RCC 7860 (cell line): ENCODE measurements around the gene INPP5A.

Experiments
- DNase-seq: peaks from one replicate; pipeline ENCODE4 v3.0.0-alpha.2; 2015; ENCODE audit warnings: low spot score
- FAIRE-seq: peaks from 2 replicates; lab custom pipeline; 2012; peaks lifted over from hg19 to GRCh38; lab: Jason Lieb, UNC

The INPP5A gene

DNA sequence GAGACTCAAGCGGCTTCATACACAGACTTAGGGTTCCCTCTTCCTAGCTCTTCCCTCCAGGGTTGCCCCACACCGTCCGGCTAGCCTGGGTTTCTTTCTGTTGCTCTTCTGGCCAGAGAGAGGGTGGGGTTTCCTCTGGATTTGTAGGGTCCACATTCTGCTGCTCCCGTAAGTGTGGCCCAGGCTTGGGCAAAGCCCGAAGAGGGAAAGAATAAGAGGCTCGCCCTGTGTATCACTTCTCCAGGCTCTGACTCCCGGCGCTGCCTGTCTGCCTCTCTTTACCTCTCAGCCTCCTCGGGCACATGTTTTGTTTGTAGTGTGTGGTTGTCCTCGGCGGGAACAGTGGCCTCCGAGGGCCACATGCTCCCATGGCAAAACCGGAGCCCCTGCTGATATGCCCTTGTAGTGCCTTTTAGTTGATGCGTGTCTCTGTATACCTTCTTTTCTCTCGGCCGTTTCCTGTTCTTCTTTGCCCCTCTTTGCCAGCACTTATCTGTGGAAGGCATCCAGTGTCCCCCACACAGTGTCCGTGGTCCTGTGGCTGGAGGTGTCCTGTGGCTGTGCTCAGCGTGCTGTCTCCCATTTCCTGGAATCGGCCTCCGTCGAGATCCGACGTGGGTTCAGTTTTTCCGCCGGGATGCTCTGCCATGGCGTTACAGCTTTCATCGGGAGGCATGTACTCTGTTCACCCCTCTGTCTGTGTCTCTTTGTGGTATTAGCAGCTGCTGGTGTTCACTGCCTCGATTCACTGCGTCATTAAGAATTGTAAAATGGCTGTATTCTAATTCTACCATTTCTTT is 102.9 kb downstream of the INPP5A start:
- DNase-seq: no peak
- no peak for FAIRE-seq

DNA sequence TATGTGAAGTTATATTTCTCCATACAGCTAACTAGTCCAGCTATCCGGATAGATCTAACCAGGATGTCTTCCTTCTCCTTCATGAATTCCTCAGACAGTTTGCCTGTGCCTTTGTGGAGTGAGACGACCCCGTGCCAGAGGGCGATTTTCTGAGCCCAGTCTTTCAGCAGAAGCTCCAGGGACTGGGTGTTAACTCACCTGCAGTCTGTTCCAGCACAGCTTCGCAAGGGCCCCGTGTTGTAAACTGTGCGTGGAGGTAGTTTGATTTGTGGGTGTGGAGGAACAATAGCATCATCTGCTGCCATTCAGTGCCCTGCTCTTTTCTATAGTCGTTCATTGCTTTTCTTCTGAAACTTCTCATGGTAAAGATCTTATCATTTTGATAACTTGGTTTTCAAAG is 103.8 kb downstream of the INPP5A start:
- no peak for FAIRE-seq
- no peak for DNase-seq

DNA sequence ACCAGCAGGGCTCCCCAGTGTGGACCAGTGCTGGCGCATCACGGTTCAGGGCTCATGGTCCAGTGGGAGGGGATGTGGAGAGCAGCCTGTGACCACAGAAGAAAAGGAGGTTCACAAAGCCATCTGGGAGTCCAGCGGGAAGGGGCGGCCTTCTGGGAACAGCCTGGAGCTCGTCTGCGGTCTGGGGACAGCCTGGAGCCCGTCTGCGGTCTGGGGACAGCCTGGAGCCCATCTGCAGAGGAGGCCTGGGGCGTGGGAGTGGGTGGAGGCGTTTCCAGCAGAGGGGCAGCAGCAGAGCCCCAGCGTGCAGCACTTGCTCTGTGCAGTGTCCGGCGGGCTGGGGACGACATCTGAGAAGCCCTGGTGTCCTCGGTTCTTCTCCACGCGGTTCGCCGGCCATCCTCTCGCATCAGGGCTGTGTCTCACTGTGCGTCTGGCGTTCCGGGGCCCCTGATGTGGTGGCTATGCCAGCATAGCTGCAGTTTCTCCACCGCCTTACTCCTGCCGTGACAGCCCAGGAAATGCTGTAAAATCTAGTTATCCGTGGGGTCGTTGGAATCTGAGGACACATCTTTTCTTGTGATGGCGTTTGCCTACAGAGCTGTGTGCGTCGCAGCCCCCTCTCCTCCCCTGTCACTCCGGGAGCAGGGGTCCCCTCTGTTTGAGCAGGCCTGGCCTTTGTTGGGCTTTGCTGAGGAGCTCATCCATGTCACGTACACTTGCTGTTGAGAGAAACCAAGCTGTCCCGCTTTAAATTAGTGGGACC is 104.6 kb downstream of the INPP5A start:
- DNase-seq: no peak
- no peak for FAIRE-seq

DNA sequence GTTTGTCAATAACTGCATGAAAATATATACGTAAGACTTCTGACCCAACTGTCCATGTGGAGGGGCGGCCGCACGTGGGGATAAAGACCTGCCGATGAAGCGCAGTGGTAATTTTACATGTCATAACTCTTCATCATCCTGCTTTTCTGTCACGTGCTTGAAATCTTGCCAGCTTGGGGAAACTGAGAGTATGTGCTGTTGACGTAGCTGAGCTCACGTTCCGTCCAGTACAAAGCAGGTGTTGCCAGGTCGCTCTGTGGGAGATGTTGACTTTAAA is 105.1 kb downstream of the INPP5A start:
- FAIRE-seq (no peak), DNase-seq (no peak)

DNA sequence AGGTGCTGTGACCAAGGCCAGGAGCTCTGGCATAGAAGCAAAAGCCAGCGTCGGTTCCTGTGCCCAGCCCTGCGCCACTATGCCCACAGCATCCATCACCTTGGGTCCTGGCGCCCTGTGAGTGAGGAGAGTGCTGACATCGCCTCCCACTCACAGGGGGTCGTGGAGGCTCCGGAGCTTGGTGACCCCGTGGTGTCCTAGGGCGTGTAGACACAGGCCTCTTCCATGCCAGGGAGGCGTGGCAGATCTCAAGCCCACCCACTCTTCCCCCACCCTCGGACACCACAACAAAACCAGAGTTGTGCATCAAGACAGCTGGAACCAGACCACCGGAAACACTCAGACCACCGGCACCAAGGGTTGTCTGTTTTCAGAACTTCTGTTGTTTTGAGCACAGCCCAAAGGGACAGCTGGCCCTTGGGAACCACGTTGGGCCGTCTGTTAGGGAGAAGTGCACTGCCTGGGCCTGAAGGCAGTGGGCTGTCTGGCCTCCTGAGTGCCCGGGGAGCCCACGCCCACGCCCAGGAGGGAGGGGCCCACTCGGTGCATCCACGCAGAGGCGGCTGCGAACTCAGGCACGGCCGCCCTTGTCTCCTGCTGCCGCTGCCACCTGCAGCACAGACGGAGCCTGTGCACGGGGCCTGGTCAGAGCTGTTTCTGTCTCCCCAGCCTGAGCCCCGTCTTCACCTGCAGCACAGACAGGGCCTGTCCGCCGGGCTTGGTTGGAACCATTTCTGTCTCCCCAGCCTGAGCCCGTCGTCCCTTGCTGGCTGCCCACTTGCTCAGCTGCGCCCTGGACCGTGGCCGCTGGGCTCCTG is 106.3 kb downstream of the INPP5A start:
- no peak for DNase-seq
- FAIRE-seq: no peak

DNA sequence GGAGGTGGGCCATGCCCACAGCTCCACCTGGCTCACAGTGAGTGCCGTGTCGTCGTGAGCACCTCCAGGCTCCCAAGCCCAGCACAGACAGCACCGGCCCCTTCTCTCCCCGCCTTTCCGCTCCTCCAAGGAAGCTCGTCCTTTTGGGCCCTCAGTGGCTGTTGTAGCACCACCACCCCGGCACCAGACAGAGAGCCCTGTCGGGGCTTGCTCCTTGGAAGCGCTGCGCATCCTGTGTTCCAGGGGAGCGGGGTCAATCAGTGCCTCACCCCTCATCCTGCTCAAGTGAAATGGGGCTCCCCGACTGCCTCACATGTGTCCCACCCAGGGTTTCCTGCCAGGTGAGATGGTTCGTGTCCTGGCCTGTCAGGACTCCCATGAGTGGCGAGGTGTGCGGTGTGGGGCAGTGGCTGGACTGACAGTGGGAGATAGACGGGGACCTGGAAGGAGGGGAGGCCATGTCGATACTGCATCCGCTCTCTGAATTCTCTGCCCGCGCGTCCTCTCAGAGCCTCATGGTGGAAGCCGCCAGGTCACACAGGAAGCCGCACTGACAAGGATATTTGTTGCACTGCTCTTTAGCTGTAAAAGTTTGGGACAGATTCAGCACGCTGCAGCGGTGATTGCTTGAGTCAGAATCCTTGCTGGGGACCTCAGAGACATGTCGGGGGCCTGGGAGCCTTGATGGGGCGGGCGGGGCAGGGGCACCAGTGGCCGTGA is 107.1 kb downstream of the INPP5A start:
- FAIRE-seq (no peak), DNase-seq (no peak)

DNA sequence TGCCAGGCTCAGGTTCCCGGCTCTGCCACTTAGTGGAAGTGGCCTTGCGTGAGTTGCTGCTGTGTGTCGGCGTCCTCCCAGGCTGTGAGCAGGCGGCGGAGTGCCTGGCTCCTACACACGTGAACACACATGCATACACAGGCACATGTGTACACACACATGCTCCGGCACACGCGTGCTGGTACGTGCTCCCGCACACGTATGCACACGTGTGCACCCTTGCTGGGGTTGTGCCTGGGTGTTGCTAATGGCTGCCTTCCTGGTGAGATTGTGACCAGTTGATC is 107.6 kb downstream of the INPP5A start:
- FAIRE-seq (no peak), DNase-seq (no peak)

DNA sequence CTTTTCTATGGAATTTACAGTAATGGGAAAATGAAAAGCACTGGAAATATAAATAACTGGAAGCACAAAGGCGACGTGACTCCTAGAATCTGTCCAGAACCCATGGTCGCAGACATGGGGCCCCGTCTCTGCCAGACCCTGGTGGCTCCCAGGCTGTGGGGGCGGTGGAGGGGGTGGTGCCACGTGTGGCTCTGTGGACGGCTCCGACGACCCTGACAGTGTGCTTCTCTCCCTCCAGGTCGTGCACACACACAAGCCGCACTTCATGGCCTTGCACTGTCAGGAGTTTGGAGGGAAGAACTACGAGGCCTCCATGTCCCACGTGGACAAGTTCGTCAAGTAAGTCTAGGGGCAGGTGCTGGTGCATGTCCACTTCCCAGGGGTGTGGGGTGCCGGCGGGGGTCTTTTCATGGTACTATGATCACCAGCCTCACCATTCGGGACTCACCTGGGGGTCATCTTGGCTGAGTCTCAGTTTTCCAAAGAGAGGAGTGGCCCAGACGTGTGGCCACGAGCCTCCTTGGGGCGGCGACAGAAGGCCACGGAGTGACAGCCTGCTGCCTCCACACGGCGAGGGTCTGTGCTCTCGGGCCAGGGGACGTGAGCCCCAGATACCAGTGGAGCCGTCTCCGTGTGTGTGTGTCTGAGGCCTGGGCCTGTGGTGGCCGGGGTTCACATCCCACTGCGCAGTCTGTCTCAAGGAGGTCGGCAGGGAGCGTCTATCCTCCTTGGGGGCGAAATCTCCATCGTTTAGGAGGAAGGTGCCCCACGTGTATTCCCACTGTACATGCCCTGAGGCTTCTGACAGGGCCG is 108.2 kb downstream of the INPP5A start:
- DNase-seq (no peak), FAIRE-seq (no peak)

DNA sequence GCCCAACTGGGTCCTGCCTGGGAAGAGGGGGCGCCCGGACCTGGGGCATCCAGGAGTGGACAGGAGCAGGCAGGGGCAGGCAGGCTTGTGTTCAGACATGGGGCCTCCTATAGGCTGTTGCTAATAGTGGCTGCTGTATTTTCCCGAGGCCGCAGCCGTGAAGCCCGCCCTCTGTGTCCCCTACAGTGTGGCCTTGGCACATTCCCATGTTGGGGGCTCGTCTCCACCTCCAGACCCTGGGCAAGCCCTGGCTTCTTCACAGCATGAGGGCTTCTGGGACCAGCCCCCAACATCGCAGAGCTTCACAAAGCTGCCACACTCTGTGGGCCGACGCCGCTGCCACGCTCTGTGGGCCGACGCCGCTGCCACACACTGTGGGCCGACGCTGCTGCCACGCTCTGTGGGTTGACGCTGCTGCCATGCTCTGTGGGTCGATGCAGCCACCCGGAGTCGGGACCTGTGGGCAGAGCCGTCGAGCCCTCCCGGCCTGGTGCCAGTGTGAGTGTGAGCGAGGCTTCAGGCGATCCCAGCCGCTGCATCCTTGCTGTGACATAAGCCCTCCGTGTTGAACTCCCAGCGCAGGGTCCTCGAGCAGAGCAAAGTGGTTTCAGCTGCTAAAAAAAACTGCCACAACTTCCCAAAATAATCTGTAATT is 109.0 kb downstream of the INPP5A start:
- no peak for FAIRE-seq
- DNase-seq: no peak

DNA sequence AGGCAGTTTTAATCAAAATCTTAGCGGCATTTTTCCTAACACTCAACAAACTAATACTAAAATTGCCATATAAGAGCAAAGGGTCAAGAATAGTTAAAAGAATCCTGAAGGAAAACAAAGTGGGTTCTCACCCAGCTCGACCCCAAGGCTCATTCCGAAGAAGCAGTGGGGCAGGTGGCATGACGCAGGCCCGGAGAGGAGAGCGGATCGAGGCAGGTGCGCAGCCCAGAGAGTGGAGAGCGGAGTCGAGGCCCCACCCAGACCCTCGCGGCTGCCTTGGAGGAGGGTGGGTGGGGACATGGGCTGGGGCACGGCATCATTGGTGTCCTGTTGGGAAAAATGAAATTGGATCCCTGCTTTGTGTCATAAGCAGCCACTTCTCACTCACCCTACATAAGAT is 109.8 kb downstream of the INPP5A start:
- DNase-seq (no peak), FAIRE-seq (no peak)

DNA sequence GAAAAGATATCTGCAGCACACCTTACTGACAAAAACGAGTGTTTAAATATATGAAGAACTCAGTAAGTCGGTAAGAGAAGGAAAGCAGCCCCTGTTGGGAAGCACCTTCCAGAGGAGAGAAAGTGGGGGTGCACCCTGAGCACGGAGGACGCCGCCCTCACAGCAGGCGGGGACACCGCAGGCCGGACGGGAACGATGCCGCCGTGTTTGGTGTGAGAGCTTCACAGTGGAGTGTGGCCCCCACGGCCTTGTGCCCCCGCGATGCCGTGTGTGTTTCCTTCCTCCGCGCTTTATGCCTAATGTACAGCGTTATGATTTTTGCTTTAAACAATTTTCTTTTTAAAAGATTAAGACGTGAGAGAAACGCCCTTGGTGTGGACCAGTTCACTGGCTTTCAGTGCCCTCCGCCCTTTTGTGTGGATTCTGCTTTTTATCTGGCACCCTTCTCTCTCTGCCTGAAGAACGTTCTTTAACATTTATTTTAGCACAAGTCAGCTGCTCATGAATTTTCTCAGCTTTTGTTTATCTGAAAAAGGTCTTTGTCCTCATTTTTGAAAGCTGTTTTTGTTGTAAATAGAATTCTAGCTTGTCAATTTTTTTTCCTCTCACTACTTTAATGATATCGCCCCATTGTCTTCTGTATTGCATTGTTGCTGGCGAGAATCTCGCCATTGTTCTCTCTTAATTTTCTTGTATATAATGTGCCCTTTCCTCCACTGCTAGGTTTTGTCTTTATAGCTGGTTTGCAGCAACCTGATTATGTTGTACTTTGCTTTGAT is 110.7 kb downstream of the INPP5A start:
- DNase-seq (no peak), FAIRE-seq (no peak)

DNA sequence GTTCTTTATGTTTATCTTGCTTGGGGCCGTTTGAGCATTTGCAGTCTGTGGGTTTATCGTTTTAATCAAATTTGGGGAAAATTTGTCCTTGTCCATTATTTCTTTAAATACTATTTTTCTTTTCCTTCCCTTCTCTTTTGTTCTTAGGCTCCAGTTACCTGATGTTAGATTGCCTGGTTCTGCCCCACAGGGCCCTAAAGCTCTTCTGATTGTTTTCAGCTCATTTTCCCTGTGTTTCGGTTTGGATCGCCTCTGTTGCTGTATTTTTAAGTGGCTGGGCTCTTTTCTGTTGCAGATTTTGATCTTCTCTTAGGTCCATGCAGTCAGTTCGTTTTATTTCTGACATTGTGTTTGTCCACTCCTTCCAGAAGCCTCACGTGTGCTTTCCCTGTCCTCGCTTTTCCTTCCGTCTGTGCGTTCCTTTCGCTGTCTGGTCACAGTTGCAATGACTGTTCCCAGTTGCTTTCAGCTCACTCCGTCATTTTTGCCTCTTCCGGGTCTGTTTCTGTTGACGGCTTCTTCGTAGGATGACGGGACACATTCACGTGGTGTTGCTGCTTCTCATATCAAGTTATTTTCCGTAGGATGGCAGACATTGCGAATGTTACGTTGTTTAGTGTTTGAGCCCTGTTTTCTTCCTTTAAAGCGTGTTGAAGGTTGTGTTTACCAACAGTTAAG is 111.4 kb downstream of the INPP5A start:
- no peak for DNase-seq
- no peak for FAIRE-seq

DNA sequence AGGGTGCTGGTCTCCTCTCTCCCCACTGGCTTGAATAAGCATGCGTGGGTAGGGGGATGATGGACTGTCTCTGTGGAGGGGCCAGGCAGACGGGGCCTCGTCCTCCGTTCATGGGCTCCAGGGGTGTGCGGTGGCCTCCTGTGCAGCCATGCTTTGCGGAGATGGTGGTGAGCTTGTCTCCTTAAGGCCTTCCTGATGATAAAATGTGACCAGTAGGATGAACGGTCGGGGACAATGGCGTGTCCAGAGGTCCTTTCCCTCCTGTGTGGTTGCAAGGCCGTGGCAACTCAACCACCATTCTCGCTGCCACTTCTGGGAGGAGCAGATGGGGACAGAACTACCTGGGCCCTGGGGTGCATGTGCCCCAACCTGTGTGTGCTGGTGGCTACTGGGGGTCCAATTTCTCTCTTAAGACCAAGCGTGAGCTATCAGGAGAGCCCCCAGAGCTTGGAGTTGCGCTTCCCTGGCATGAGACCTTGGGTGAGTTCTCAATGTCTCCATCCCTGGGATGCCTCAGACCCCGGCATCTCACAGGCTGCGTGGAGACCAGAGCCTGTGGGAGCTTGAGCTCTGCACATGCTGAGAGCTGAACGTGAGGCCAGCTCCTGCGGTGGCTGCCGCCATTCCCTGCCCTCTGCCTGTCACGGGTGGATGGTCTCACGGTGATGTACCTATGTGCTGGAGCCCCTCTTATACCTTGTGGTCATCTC is 112.2 kb downstream of the INPP5A start:
- no peak for DNase-seq
- FAIRE-seq: no peak

DNA sequence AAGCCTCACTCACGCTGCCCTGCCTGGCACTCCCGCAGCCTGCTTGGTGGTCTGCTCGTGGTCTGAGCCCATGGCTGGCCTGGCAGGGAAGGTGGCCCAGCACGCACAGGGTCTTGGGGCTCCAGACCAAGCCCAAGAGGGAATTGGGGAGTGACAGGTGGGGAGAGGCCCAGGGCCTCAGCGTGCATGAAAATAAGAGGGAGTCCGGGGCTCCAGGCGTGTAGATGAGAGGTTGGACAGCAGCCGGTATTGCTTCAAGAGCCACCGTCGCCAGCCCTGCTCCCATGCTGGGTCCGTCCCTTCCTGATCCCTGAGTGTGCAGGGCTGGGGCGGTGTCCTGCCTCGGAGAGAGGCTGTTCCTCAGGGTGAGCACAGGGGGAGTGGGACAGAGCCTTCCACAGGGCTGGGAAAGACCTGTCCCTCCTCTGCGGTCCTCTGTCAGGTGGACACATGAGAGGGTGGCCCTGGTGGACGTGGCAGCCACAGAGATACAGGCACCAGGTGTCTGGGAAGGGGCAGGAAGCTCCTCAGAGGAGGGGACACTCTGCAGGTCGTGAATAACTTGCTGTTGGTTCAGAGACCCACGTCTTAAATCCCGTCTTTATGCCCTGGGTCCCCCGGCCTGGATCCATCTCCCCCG is 113.1 kb downstream of the INPP5A start:
- FAIRE-seq: no peak
- DNase-seq: no peak

DNA sequence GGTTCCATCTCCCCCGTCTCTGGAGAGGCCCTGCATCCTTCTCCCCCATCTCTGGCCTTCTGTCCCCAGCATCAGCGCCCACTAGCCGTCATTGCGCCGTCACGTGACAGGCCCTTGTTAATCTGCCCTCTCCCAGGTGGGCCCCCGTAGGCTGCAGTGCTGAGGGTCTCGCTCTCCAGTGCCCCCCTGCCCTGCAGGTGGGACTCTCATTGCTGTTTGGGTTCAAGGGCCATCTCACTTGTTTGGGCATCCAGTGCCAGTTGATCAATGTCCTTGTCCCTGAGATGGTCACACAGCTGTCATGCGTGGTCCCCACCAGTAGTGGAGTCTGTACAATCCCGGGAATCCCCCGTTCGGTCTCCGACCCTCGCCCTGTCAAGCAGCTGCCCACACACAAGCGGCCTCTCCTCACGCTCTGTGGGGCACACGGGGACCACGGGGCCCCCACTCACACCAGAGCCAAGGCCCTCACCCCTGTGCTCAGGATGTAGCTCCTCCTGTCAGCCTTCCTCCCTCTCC is 114.0 kb downstream of the INPP5A start:
- no peak for DNase-seq
- FAIRE-seq: no peak

DNA sequence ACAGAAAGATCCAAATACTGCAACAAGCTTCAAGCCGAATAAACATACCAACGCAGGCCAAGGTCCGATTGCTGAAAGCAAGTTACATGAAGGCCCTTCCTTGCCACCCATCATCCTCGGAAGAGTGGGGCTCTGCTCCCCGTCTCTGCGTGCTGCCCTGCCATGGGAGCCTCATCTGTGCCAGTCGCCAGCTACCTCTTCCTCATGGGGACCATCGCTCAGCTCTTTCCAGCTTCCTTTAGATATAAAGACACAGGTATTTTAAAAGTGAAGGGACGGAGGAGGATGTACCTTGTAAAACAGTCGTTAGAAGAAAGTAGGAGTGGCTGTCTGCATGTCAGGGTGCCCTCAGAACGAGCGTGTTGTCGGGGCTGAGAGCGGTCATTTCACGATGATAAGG is 114.9 kb downstream of the INPP5A start:
- no peak for FAIRE-seq
- no peak for DNase-seq

DNA sequence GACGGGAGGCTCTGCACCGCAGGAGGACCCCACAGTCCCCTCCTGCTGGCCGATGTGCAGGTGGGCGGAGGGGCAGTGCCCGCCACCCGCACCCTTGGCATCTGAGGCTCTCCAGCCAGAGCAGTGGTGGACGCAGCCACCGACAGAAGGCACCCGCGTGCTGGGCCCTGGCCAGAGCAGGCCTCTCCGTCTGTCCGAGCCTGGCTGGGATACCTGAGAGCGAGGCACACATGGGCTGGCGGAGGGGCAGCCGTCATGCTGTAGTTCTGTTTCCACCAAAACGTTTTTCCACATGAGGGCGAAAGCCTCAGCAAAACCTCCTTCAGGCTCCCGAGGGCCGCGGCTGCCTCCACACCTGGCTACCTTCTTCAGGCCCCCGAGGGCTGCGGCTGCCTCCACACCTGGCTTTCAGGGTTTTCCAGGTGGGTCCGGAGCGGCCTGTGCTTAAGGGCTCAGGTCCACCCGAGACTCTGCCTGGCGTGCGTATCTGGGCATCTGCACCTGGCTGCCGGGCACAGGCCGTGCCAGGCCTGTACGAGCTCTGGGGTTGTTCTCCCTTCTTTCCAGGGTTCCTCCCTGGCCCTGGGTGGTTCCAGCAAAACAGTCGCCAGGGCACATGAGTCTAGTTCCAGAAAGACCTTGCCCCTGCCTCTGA is 115.5 kb downstream of the INPP5A start:
- no peak for DNase-seq
- no peak for FAIRE-seq
